GM12878 (cell line): ENCODE results near the gene ZSCAN5B. TPM values are rescaled to one million over a fixed set of nuclear protein-coding genes. Genes with fewer than 3 reads are reported as not detected.

Source experiments
- ATAC-seq: fragments of 200-7000 bp; cut with Tn5 transposase; 3 replicates; pipeline ENCODE4 v1.9.1; 2020; ENCODE audit warnings: mild to moderate bottlenecking, moderate library complexity
- BruUV-seq: library from RNA; stranded (reverse); fragments of 400-500 nt; replicated peaks from 2 replicates; lab custom pipeline; 2021; lab: Mats Ljungman, UMichigan
- CTCF ChIA-PET: fragments of 300-600 bp; sonication (Branson Sonifier 250); formaldehyde crosslinking; extraction: SDS; loops from one replicate; lab custom pipeline; 2021; ENCODE audit warnings: inconsistent platforms; lab: Yijun Ruan, JAX
- POLR2A ChIA-PET: fragments of 350-600 bp; formaldehyde crosslinking; extraction: SDS; loops from one replicate; lab custom pipeline; 2021; ENCODE audit warnings: inconsistent platforms; lab: Charles Lee
- RAD21 ChIA-PET: fragments of 300-600 bp; sonication (Branson Sonifier 250); formaldehyde crosslinking; loops from one replicate; lab custom pipeline; 2023; ENCODE audit warnings: antibody characterized with exemption; ENCODE audit not compliant: unreplicated experiment; lab: Charles Lee
- SMC1A ChIA-PET: fragments of 300-600 bp; sonication (Branson Sonifier 250); formaldehyde crosslinking; loops from one replicate; lab custom pipeline; 2023; ENCODE audit not compliant: unreplicated experiment, uncharacterized antibody; lab: Charles Lee
- DNase-seq: peaks from one replicate; pipeline ENCODE4 v3.0.0-alpha.2; 2011; ENCODE audit warnings: low read depth, low spot score
- FAIRE-seq: peaks from 3 replicates; lab custom pipeline; 2011; peaks lifted over from hg19 to GRCh38; lab: Jason Lieb, UNC
- H2AFZ ChIP-seq: 2 replicates; pipeline ENCODE4 v1.6.0; 2011; ENCODE audit warnings: low read depth, low read length, control low read depth; ENCODE audit not compliant: control insufficient read depth
- H3K27ac ChIP-seq: 2 replicates; pipeline ENCODE4 v1.5.1; 2011; ENCODE audit warnings: control low read depth; ENCODE audit not compliant: control insufficient read depth, insufficient read depth
- H3K27me3 ChIP-seq, 2 experiments: replicated peaks in 1 of 2; 2 replicates each; pipeline versions ENCODE4 v1.6.0 to v1.6.1; 2011; ENCODE audit warnings: low read length in 1 of 2; ENCODE audit not compliant: control insufficient read depth in 2 of 2, insufficient read depth in 2 of 2
- H3K36me3 ChIP-seq, 2 experiments: 2 replicates each; pipeline ENCODE4 v1.5.1; 2011; ENCODE audit warnings: low read length in 1 of 2; ENCODE audit not compliant: control insufficient read depth in 2 of 2, insufficient read depth in 2 of 2
- H3K4me1 ChIP-seq: 2 replicates; pipeline ENCODE4 v1.6.1; 2011; ENCODE audit warnings: mild to moderate bottlenecking, low read length, moderate library complexity, mixed read lengths; ENCODE audit not compliant: control insufficient read depth, insufficient read depth
- H3K4me2 ChIP-seq: 2 replicates; pipeline ENCODE4 v1.6.0; 2011; ENCODE audit warnings: control low read depth; ENCODE audit not compliant: control insufficient read depth, insufficient read depth
- H3K4me3 ChIP-seq: fragments of 200-600 bp; sonication (generic); 2 replicates; pipeline ENCODE4 v1.5.1; 2016
- H3K79me2 ChIP-seq: 2 replicates; pipeline ENCODE4 v1.6.0; 2011; ENCODE audit warnings: low read length; ENCODE audit not compliant: control insufficient read depth, insufficient read depth
- H3K9ac ChIP-seq: 2 replicates; pipeline ENCODE4 v1.8.0; 2011; ENCODE audit warnings: low read length, control low read depth, mixed read lengths; ENCODE audit not compliant: control insufficient read depth, insufficient read depth
- H3K9me3 ChIP-seq: replicated peaks from 3 replicates; pipeline ENCODE4 v1.5.1; 2011; ENCODE audit warnings: mild to moderate bottlenecking, low read length; ENCODE audit not compliant: control insufficient read depth, insufficient read depth
- H4K20me1 ChIP-seq: 2 replicates; pipeline ENCODE4 v1.6.0; 2011; ENCODE audit not compliant: control insufficient read depth, insufficient read depth
- EGR1 ChIP-seq, 2 experiments: IDR thresholded peaks; 1 replicate in 1 of 2; 2 replicates in 1 of 2; pipeline ENCODE4 v1.6.1; 2011 to 2012; ENCODE audit warnings: low read depth in 2 of 2, low read length in 2 of 2, borderline replicate concordance in 1 of 2, mild to moderate bottlenecking in 1 of 2, moderate library complexity in 1 of 2
- ELK1 ChIP-seq: IDR thresholded peaks from 2 replicates; pipeline ENCODE4 v1.6.1; 2012; ENCODE audit warnings: low read depth, low read length, improper control_type of control experiment
- FOXK2 ChIP-seq: fragments of 450-650 bp; IDR thresholded peaks from 2 replicates; pipeline ENCODE4 v1.6.1; 2017; ENCODE audit warnings: mild to moderate bottlenecking, moderate library complexity
- GATAD2B ChIP-seq: fragments of 450-650 bp; conservative IDR thresholded peaks from 2 replicates; pipeline ENCODE4 v1.6.1; 2017; ENCODE audit warnings: low read depth, mild to moderate bottlenecking, moderate library complexity
- IRF5 ChIP-seq: fragments of 450-650 bp; IDR thresholded peaks from 2 replicates; pipeline ENCODE4 v1.6.1; 2017; ENCODE audit warnings: borderline replicate concordance
- NBN ChIP-seq: fragments of 450-650 bp; IDR thresholded peaks from 2 replicates; pipeline ENCODE4 v1.6.1; 2016
- RB1 ChIP-seq: fragments of 450-650 bp; formaldehyde crosslinking; IDR thresholded peaks from 2 replicates; pipeline ENCODE4 v1.6.1; 2017; ENCODE audit warnings: mild to moderate bottlenecking, borderline replicate concordance
- RBBP5 ChIP-seq: fragments of 200-600 bp; sonication (generic); conservative IDR thresholded peaks from 2 replicates; pipeline ENCODE4 v1.6.1; 2016
- SMAD5 ChIP-seq: IDR thresholded peaks from 2 replicates; pipeline ENCODE4 v1.6.1; 2016; ENCODE audit warnings: antibody characterized with exemption, low read depth
- TAF1 ChIP-seq: IDR thresholded peaks from 2 replicates; pipeline ENCODE4 v1.6.1; 2011; ENCODE audit warnings: mild to moderate bottlenecking, low read depth, low read length, borderline replicate concordance
- TBL1XR1 ChIP-seq: IDR thresholded peaks from 2 replicates; pipeline ENCODE4 v1.6.1; 2012; ENCODE audit warnings: low read depth, low read length, improper control_type of control experiment
- WRNIP1 ChIP-seq: IDR thresholded peaks from 2 replicates; pipeline ENCODE4 v1.6.1; 2011; ENCODE audit warnings: low read depth, low read length, improper control_type of control experiment, borderline replicate concordance
- YBX1 ChIP-seq: fragments of 450-650 bp; IDR thresholded peaks from 2 replicates; pipeline ENCODE4 v1.6.1; 2016; ENCODE audit warnings: antibody characterized with exemption
- WGBS: methylation state at CpG from one replicate; pipeline ENCODE4 v1.1.6; 2016; ENCODE audit warnings: low lambda C conversion rate; ENCODE audit not compliant: insufficient replicate concordance, insufficient coverage; ENCODE audit errors: missing lambda C conversion rate; 5-methylcytosine and 5-hydroxymethylcytosine counted together
- in situ Hi-C: fragments of 300-500 bp; cut with MboI; formaldehyde crosslinking; loops from 9 replicates; pipeline ENCODE4 v1.14.3; 2018; ENCODE audit warnings: mixed read lengths
- intact Hi-C: fragments of 100-400 bp; cut with micrococcal nuclease; formaldehyde crosslinking; loops from one replicate; pipeline ENCODE4 v1.14.2; 2022; ENCODE audit not compliant: unreplicated experiment
- polyA plus RNA-seq, 11 experiments: library from polyadenylated mRNA; depleted of rRNA in 4 of 11; unstranded in 6 of 11; stranded (reverse) in 5 of 11; fragments of >200 nt; fragmentation: Nextera tagmentation in 4 of 11; fragmentation: Illumina TruSeq in 1 of 11; extraction: Ambion mirVana in 4 of 11; extraction: Trizol in 1 of 11; gene quantifications; 1 replicate in 1 of 11; 2 replicates in 10 of 11; pipeline versions ENCODE4 v1.2.1 to v1.2.3, GENCODE V29; 2011 to 2016; ENCODE audit warnings: inconsistent platforms in 2 of 11, missing spikeins in 2 of 11, low read depth in 1 of 11
- total RNA-seq, 4 experiments: library from RNA; depleted of rRNA in 3 of 4; stranded (reverse); fragments of >200 nt in 3 of 4; fragmentation: Illumina TruSeq in 1 of 4; extraction: Trizol in 1 of 4; gene quantifications; 2 replicates each; pipeline versions ENCODE4 v1.2.1 to v1.2.3, GENCODE V29; 2013 to 2021
- TF ChIP-seq, protein P1 (sequence below): IDR thresholded peaks from 2 replicates; pipeline ENCODE4 v1.6.1; 2011; ENCODE audit warnings: low read depth, mild to moderate bottlenecking, low read length, moderate library complexity, borderline replicate concordance; ENCODE audit errors: extremely low read depth
- TF ChIP-seq, protein P2 (sequence below): fragments of 450-650 bp; IDR thresholded peaks from 2 replicates; pipeline ENCODE4 v1.6.1; 2018; ENCODE audit warnings: mild to moderate bottlenecking, low read depth, moderate library complexity; ENCODE audit not compliant: partially characterized antibody

Gene ZSCAN5B
- total and polyA plus RNA-seq, 10 of the 15 experiments (the other 5 are each of a cell fraction or from before 2014, with no cell fraction given) = 0.04 TPM; not detected in 9

DNA sequence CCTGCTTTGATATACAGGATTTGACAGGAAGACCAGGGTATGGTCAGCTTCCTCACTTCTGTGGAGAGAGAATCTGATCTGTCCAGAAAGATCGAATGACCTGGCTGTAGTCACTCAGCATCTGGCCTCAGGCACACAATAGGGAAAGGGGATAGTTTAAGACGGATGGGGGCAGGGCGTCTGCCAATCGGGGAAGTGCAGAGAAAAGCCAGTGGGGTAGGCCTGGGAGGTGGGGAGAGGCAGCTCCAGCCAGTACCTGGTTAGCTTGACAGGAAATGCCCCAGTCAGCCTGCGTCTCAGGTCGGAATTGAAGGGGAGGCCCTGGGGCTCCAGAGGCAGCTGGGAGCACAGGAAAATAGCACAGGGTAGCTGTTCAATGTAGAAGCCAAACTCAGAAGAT lies 44.1 kb downstream of the ZSCAN5B start:
- Histone ChIP-seq H3K9me3 (no peaks in the 10 kb centered on the region), H3K36me3 (peaks cover 9 to 16% of the 10 kb centered on the region in 2 experiments; a peak in 3 of 4 replicates), H3K4me3 (no peak overlapping the region), H3K4me1 (no peaks in the 10 kb centered on the region), H3K4me2 (no peak overlapping the region), H2AFZ (no peak overlapping the region), H3K79me2 (no peaks in the 10 kb centered on the region), H3K27ac (no peak overlapping the region), H3K27me3 (no peaks in the 10 kb centered on the region), H3K9ac (no peak overlapping the region), H4K20me1 (no peaks in the 10 kb centered on the region)
- BruUV-seq = no TSS peak
- 92% methylated on average over 6 of the region's 6 CpGs for WGBS
- ChIA-PET RAD21 (no interaction called here), SMC1A (interaction anchor here (0.6 kb wide), 1 partner anchor 1148 kb away, joined by 3 read pairs; no protein-coding TSS in a partner anchor), CTCF (no interaction called here), POLR2A (no interaction called here)
- ATAC-seq = no peak
- TF ChIP-seq, protein P1, sequence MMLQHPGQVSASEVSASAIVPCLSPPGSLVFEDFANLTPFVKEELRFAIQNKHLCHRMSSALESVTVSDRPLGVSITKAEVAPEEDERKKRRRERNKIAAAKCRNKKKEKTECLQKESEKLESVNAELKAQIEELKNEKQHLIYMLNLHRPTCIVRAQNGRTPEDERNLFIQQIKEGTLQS = no peak
- TF ChIP-seq RB1 (no peak), GATAD2B (no peak), FOXK2 (no peak), IRF5 (no peak), RBBP5 (no peak), ELK1 (no peak), YBX1 (no peak), WRNIP1 (no peak), TBL1XR1 (no peak), SMAD5 (no peak), TAF1 (no peak), NBN (no peak), EGR1 (IDR thresholded peaks at IDR 0.05; ENCODE audit: borderline replicate concordance in 1 of 2, low read depth in 2 of 2, low read length in 2 of 2) (no peak)
- TF ChIP-seq, protein P2, sequence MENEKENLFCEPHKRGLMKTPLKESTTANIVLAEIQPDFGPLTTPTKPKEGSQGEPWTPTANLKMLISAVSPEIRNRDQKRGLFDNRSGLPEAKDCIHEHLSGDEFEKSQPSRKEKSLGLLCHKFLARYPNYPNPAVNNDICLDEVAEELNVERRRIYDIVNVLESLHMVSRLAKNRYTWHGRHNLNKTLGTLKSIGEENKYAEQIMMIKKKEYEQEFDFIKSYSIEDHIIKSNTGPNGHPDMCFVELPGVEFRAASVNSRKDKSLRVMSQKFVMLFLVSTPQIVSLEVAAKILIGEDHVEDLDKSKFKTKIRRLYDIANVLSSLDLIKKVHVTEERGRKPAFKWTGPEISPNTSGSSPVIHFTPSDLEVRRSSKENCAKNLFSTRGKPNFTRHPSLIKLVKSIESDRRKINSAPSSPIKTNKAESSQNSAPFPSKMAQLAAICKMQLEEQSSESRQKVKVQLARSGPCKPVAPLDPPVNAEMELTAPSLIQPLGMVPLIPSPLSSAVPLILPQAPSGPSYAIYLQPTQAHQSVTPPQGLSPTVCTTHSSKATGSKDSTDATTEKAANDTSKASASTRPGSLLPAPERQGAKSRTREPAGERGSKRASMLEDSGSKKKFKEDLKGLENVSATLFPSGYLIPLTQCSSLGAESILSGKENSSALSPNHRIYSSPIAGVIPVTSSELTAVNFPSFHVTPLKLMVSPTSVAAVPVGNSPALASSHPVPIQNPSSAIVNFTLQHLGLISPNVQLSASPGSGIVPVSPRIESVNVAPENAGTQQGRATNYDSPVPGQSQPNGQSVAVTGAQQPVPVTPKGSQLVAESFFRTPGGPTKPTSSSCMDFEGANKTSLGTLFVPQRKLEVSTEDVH = no peak
- in situ Hi-C loops (no loop called here), intact Hi-C loops (no loop called here)
- no peak for FAIRE-seq
- no peak for DNase-seq
